ENCODE results near the gene KRI1. TPM values are rescaled to one million over a fixed set of nuclear protein-coding genes. Genes with fewer than 3 reads are reported as not detected.

KRI1 gene
- total and polyA plus RNA-seq, 7 donors, result 14.8 to 21.6 (median 20.2) TPM

DNA sequence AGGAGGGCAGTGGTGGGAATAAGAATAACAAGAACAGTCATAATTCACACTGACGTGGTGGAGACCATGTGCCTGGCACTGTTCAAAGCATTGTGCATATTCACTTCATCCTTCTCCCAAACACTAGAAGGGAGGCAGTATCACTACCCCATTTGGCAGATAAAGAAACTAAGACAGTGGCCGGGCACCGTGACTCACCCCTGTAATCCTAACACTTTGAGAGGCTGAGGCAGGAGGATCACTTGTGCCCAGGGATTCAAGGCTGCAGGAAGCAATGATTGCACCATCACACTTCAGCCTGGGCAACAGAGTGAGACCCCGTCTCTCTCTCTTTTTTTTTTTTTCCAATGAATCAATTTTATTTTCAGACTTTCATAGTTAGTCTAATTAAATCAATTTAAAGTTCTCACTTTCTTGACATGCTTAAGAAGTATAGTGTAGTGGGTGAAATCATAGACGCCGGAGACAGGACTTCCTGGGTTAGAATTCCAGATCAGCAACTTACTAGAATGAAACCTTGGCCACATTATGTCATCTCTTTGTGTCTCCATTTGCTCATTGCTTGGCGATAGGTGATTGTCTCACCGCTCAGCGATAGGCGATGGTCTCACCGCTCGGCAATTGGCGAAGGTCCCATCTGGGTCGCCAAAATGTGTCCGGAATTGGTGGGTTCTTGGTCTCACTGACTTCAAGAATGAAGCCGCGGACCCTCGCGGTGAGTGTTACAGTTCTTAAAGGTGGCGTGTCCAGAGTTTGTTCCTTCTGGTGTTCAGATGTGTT is 27.4 kb downstream of the KRI1 start:
- 74 to 78% (median 75%) methylated on average over 20 of the region's 20 CpGs for WGBS, 3 donors

GRCh38 chr19:10537668-10538067 is 28.1 kb downstream of the KRI1 start:
- Histone ChIP-seq H3K4me1 (peaks cover 5% of the 10 kb centered on the region), H3K36me3 (ENCODE audit: insufficient read depth in 1 of 2, low read depth in 1 of 2) (no peaks in the 10 kb centered on the region), H3K9me3 (no peaks in the 10 kb centered on the region), H3K4me3 (no peak overlapping the region), H3K27me3 (ENCODE audit: insufficient read depth in 3 of 3, low read length in 2 of 3) (no peaks in the 10 kb centered on the region), H3K27ac (no peak overlapping the region)
- TF ChIP-seq, protein P1, sequence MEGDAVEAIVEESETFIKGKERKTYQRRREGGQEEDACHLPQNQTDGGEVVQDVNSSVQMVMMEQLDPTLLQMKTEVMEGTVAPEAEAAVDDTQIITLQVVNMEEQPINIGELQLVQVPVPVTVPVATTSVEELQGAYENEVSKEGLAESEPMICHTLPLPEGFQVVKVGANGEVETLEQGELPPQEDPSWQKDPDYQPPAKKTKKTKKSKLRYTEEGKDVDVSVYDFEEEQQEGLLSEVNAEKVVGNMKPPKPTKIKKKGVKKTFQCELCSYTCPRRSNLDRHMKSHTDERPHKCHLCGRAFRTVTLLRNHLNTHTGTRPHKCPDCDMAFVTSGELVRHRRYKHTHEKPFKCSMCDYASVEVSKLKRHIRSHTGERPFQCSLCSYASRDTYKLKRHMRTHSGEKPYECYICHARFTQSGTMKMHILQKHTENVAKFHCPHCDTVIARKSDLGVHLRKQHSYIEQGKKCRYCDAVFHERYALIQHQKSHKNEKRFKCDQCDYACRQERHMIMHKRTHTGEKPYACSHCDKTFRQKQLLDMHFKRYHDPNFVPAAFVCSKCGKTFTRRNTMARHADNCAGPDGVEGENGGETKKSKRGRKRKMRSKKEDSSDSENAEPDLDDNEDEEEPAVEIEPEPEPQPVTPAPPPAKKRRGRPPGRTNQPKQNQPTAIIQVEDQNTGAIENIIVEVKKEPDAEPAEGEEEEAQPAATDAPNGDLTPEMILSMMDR (IDR thresholded peaks at IDR 0.05), result no peak
- WGBS, 3 donors, result 35 to 60% (median 37%) methylated on average over 11 of the region's 11 CpGs
- intact Hi-C loops (cut with DNase I), result no loop called here
- ATAC-seq (peak in 1 of 4 donors; percentile 17), DNase-seq (no peak)

More for the DNA sequence above, 27.4 kb downstream of the KRI1 start:
- Histone ChIP-seq H3K4me1 (peaks cover 5% of the 10 kb centered on the region), H3K27ac (no peak overlapping the region), H3K9me3 (no peaks in the 10 kb centered on the region), H3K36me3 (ENCODE audit: insufficient read depth in 1 of 2, low read depth in 1 of 2) (no peaks in the 10 kb centered on the region), H3K27me3 (ENCODE audit: insufficient read depth in 3 of 3, low read length in 2 of 3) (no peaks in the 10 kb centered on the region), H3K4me3 (no peak overlapping the region)
- TF ChIP-seq, protein P1 (IDR thresholded peaks at IDR 0.05), result no peak
- DNase-seq (no peak), ATAC-seq (no peak)
- intact Hi-C loops (cut with DNase I), result no loop called here

DNA sequence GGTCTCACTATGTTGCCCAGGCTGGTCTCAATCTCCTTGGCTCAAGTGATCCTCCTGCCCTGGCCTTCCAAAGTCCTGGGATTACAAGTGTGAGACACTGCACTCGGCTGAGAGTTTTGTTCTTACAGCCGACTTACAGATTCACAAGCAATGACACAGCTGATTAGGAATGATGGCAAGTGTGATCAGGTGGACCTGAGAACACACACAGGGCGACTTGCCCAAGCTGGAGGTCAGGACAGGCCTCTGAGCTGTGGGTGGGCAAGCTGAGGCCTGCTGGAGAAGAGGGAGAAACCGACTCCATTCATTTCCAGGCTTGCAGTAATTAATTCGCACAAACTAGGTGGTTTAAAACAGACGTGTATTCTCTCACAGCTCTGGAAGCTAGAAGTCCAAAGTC is 30.2 kb downstream of the KRI1 start:
- H3K4me1 ChIP-seq, result peaks cover 5% of the 10 kb centered on the region
- intact Hi-C loops (cut with DNase I), result no loop called here
- no peak for DNase-seq
- no peak overlapping the region for H3K4me3 ChIP-seq
- no peak overlapping the region for H3K27ac ChIP-seq
- TF ChIP-seq, protein P1 (IDR thresholded peaks at IDR 0.05), result no peak
- ATAC-seq, result no peak
- no peaks in the 10 kb centered on the region for H3K36me3 ChIP-seq (ENCODE audit: insufficient read depth in 1 of 2, low read depth in 1 of 2)
- no peaks in the 10 kb centered on the region for H3K9me3 ChIP-seq
- no peaks in the 10 kb centered on the region for H3K27me3 ChIP-seq (ENCODE audit: insufficient read depth in 3 of 3, low read length in 2 of 3)
- 65 to 78% (median 69%) methylated on average over 6 of the region's 6 CpGs for whole genome bisulfite sequencing, 3 donors

DNA sequence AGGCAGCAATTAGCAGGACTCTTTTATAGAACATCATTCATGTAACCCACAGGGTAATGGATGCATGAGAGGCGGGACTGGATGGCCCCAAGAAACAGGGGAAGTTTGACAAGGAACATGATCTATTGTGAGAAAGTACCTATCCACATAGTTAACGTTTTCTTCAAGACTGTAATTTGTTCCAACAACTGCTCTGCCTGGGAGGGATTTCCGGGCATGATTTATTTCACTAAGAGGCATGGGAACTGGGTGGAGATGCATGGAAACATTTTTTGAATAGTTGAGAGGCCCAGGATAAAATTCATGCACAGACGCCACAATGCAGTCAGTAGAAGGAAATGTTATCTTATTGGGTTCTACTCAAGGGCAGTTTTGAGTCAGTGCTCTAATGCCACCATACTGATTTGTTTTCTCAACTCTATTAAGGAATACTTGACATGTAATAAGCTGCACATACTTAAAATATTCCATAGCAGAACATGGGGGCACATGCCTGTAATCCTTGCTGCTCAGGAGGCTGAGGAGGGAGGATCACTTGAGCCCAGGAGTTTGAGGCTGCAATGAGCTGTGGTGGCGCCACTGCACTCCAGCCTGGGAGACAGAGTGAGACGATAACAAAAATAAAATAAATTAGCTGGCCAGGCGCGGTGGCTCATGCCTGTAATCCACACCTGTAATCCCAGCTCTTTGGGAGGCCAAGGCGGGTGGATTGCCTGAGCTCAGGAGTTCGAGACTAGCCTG is 32.0 kb downstream of the KRI1 start:
- Histone ChIP-seq H3K4me3 (no peak overlapping the region), H3K27ac (no peak overlapping the region), H3K36me3 (ENCODE audit: insufficient read depth in 1 of 2, low read depth in 1 of 2) (no peaks in the 10 kb centered on the region), H3K27me3 (ENCODE audit: insufficient read depth in 3 of 3, low read length in 2 of 3) (no peaks in the 10 kb centered on the region), H3K4me1 (peaks cover 5% of the 10 kb centered on the region), H3K9me3 (no peaks in the 10 kb centered on the region)
- WGBS, 3 donors, result 66 to 72% (median 70%) methylated on average over 10 of the region's 10 CpGs
- intact Hi-C loops (cut with DNase I), result no loop called here
- DNase-seq (no peak), ATAC-seq (no peak)
- TF ChIP-seq, protein P1 (IDR thresholded peaks at IDR 0.05), result no peak
